Nephron (organoid): ENCODE results near the gene ACOT9.

ENCODE experiments used
- H3K27ac Mint-ChIP-seq, 3 experiments: 2 replicates each; pipeline ENCODE4 v1.8.0; 2020; ENCODE audit warnings: mixed read lengths in 3 of 3, mild to moderate bottlenecking in 2 of 3, moderate library complexity in 1 of 3
- H3K27me3 Mint-ChIP-seq: 2 replicates; pipeline ENCODE4 v1.8.0; 2021; ENCODE audit warnings: low read depth, mild to moderate bottlenecking, moderate library complexity, mixed read lengths
- H3K36me3 Mint-ChIP-seq: 2 replicates; pipeline ENCODE4 v1.8.0; 2020; ENCODE audit warnings: low read depth, mixed read lengths
- H3K4me1 Mint-ChIP-seq: 2 replicates; pipeline ENCODE4 v1.8.0; 2020; ENCODE audit warnings: mixed read lengths
- H3K4me3 Mint-ChIP-seq, 3 experiments: 2 replicates each; pipeline ENCODE4 v1.8.0; 2020; ENCODE audit warnings: mild to moderate bottlenecking in 3 of 3, mixed read lengths in 3 of 3, moderate library complexity in 2 of 3
- H3K9me3 Mint-ChIP-seq: 2 replicates; pipeline ENCODE4 v1.8.0; 2020; ENCODE audit warnings: mixed read lengths
- CTCF ChIP-seq, 3 experiments: fragments of 200-600 bp; sonication (generic); IDR thresholded peaks; one replicate each; pipeline ENCODE4 v1.5.0; 2021; ENCODE audit warnings: antibody characterized with exemption in 3 of 3; ENCODE audit not compliant: unreplicated experiment in 3 of 3

The ACOT9 gene, protein sequence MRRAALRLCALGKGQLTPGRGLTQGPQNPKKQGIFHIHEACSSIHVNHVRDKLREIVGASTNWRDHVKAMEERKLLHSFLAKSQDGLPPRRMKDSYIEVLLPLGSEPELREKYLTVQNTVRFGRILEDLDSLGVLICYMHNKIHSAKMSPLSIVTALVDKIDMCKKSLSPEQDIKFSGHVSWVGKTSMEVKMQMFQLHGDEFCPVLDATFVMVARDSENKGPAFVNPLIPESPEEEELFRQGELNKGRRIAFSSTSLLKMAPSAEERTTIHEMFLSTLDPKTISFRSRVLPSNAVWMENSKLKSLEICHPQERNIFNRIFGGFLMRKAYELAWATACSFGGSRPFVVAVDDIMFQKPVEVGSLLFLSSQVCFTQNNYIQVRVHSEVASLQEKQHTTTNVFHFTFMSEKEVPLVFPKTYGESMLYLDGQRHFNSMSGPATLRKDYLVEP

DNA sequence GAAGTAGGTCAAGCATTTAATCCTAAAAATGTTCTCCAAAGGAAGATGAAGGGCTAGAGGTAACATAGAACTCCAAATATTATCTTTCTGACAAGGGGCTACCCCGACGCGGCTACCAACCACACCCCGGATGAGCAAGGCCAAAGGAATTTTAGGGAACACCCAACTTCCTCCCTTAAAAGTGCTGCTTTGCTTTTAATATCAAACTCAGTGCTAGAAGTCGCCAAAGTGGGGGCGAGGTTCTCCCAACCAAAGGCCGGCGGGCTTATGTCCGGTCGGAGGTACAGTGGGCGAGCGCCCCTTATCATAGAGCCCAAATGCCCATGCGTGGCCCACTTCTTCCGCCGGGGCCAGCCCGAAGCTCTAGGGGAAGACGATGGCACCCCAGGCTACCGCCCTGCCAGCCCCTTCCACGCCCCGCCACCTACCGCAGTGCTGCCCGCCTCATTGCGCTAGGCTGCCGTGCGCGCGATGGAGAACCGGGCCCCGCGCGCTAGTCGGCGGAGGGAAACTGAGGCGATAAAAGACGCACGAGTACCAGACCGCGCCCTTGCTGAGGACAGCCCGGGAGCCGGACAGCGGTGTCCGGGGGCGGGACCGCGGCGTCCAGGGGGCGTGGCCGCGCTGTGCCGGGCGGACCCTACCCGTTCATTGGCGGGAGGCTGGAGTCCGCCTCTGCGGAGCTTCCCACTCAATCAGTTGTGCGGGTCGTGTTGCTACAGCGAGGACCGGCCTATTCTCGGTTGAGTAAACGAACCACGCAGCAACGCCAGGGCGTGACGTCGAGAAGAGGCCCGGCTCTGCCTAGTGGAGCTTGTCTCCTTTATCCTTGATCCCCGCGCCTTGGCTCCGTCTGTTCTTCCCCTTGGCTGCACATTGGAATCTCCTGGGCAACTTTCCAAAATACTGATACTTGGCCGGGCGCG lies at the start of gene ACOT9:
Gene ACOT9, minus strand, starts transcription at position 580 of the 926 bp plus-strand sequence. Its CDS starts 132 bp downstream, at position 448.
- no peak for TF ChIP-seq CTCF (IDR thresholded peaks at IDR 0.05; ENCODE audit: unreplicated experiment in 3 of 3)
- no peaks in the 10 kb centered on the region for H3K27me3 Mint-ChIP-seq

DNA sequence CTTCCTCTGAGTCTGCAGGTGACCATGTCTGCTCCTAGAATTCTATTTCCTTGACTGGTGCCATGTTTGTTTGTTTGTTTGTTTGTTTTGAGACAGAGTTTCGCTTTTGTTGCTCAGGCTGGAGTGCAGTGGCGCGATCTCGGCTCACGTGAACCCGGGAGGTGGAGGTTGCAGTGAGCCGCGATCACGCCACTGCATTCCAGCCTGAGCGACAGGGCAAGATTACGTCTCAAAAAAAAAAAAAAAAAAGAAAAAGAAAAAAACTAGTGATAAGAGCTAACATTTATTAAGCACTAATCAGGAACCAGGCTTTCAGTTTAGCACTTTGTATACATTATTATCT lies 47.0 kb upstream of the ACOT9 start:
- Mint-ChIP-seq H3K9me3 (no peaks in the 10 kb centered on the region), H3K4me1 (peaks cover 30% of the 10 kb centered on the region), H3K4me3 (no peak overlapping the region), H3K27ac (peak overlapping the region; percentile 76 to 91 (median 84)), H3K27me3 (no peaks in the 10 kb centered on the region), H3K36me3 (peaks cover 13% of the 10 kb centered on the region)
- no peak for TF ChIP-seq CTCF (IDR thresholded peaks at IDR 0.05; ENCODE audit: unreplicated experiment in 3 of 3)

More for the DNA sequence above, at the start of gene ACOT9:
- Mint-ChIP-seq H3K9me3 (no peaks in the 10 kb centered on the region), H3K4me3 (peak within 1 kb of the TSS; percentile 87 to 93 (median 90)), H3K4me1 (peaks cover 12% of the 10 kb centered on the region), H3K27ac (peak within 1 kb of the TSS; percentile 90 to 97 (median 91)), H3K36me3 (no peaks in the 10 kb centered on the region)

DNA sequence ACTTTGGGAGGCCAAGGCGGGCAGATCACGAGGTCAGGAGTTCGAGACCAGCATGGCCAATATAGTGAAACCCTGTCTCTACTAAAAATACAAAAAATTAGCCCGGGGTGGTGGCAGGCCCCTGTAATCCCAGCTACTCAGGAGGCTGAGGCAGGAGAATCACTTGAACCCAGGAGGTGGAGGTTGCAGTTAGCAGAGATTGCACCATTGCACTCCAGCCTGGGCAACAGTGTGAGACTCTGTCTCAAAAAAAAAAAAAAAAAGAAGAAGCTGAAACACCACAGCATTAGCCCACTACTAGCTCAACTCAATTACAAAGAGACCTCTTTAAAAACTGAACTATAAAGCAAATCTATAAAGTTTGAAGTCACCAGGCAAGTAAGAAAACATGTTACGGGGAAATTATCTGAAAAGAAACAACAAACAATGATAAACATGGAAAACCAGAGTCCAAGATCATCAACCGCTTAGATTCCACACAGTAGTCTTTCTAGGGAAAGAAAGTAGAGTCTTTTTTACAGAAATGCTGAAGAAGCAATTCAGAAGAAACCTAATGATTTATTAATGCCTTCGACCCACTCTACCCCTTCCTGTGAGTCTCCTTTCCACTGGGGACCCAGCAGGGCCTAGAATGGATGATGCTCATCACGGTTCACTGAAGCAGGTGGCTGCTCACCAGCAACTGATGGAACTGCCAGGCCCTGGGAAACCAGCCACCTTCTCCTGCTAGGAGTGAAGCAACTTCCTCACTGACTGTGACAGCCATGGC lies 46.5 kb upstream of the ACOT9 start:
- TF ChIP-seq CTCF (IDR thresholded peaks at IDR 0.05; ENCODE audit: unreplicated experiment in 3 of 3) = no peak
- Mint-ChIP-seq H3K9me3 (no peaks in the 10 kb centered on the region), H3K27ac (peak overlapping the region; percentile 76 to 91 (median 84)), H3K36me3 (peaks cover 18% of the 10 kb centered on the region), H3K27me3 (no peaks in the 10 kb centered on the region), H3K4me3 (peak overlapping the region in 1 of 3 experiments; percentile 6), H3K4me1 (peaks cover 31% of the 10 kb centered on the region)

GRCh38 chrX:23788946-23789345 lies 45.9 kb upstream of the ACOT9 start:
- H3K4me3 Mint-ChIP-seq = no peak overlapping the region
- peaks cover 25% of the 10 kb centered on the region for H3K36me3 Mint-ChIP-seq
- peaks cover 38% of the 10 kb centered on the region for H3K4me1 Mint-ChIP-seq
- TF ChIP-seq CTCF (IDR thresholded peaks at IDR 0.05; ENCODE audit: unreplicated experiment in 3 of 3) = no peak
- no peaks in the 10 kb centered on the region for H3K9me3 Mint-ChIP-seq
- no peaks in the 10 kb centered on the region for H3K27me3 Mint-ChIP-seq
- peak overlapping the region in 2 of 3 experiments; percentile 51 to 85 for H3K27ac Mint-ChIP-seq

GRCh38 chrX:23788521-23788920 lies 45.4 kb upstream of the ACOT9 start:
- TF ChIP-seq CTCF (IDR thresholded peaks at IDR 0.05; ENCODE audit: unreplicated experiment in 3 of 3) = no peak
- Mint-ChIP-seq H3K27me3 (no peaks in the 10 kb centered on the region), H3K4me1 (peaks cover 41% of the 10 kb centered on the region), H3K36me3 (peaks cover 28% of the 10 kb centered on the region), H3K4me3 (no peak overlapping the region), H3K9me3 (no peaks in the 10 kb centered on the region), H3K27ac (peak overlapping the region; percentile 51 to 85 (median 71))
